ENCODE measurements around the gene FAAP100. TPM values are rescaled to one million over a fixed set of nuclear protein-coding genes. Genes with fewer than 3 reads are reported as not detected.
A peak's percentile ranks its signal among the peaks of the same experiment; 100 is the strongest.

FAAP100 gene, protein sequence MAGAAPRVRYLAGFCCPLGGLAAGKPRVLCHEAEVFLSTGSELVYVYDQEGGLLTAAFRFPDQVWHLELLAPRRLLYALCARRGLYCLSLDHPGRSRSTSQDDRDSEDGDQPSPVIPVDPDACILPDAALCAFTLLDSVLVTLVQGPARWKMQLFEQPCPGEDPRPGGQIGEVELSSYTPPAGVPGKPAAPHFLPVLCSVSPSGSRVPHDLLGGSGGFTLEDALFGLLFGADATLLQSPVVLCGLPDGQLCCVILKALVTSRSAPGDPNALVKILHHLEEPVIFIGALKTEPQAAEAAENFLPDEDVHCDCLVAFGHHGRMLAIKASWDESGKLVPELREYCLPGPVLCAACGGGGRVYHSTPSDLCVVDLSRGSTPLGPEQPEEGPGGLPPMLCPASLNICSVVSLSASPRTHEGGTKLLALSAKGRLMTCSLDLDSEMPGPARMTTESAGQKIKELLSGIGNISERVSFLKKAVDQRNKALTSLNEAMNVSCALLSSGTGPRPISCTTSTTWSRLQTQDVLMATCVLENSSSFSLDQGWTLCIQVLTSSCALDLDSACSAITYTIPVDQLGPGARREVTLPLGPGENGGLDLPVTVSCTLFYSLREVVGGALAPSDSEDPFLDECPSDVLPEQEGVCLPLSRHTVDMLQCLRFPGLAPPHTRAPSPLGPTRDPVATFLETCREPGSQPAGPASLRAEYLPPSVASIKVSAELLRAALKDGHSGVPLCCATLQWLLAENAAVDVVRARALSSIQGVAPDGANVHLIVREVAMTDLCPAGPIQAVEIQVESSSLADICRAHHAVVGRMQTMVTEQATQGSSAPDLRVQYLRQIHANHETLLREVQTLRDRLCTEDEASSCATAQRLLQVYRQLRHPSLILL
- total RNA-seq = 10 to 100 TPM; 52.5 to 55.3 TPM
- 19.2 TPM for polyA plus RNA-seq

DNA sequence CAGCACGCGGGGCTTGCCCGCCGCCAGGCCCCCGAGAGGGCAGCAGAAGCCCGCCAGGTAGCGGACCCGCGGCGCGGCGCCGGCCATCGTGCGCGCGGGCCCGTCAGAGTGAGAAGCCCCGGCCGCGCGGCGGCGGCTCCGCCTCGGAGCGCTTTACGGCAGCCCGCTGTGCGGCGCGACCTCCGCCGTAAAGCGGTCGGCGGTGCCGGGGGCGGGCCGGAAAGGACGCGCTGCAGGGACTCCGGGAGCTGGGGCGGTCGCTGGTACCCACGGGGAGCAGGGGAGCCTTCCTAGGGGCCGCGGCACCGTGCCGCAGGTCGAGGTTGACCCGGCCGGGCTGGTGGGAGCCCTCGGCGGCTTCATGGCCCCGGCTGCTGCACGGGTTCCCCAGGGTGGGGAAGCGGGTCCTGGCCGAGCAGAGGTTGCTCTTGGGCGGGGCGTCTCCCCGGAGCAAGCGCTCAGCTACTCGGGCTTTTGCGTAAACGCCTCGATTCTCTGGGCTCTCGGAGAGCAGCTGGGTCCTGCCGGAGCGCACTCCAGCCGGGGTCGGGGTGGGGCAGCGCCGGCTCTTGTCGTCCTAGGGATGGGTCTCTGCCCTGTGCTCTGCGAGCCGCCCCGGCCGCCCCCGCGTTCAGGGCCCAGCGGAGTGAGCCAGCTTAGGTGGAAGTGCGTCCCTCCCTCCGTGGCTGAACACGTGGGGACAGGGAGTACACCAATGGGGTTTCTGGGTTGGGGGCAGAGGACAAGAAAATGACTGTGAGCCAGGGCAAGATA, at the start of gene FAAP100:
Gene FAAP100, minus strand, starts transcription at position 110 of the 774 bp plus-strand sequence. Its CDS starts 23 bp downstream, at position 87.
- no peaks in the 10 kb centered on the region for H3K9me3 ChIP-seq (ENCODE audit: low read length)
- no peaks in the 10 kb centered on the region for H3K27me3 ChIP-seq (ENCODE audit: insufficient read depth, low read length, poor library complexity, severe bottlenecking)
- H3K4me3 Mint-ChIP-seq = peak within 1 kb of the TSS; percentile 85 to 95 (median 90)
- H3K4me1 Mint-ChIP-seq = peaks cover 30 to 43% (median 32%) of the 10 kb centered on the region in 3 donors
- H3K36me3 ChIP-seq (ENCODE audit: insufficient read depth, low read length) = no peaks in the 10 kb centered on the region
- POLR2A ChIA-PET = interaction anchor here (0.7 to 1.4 kb wide), 7 partner anchors 34 to 330 kb away, joined by 3 to 9 read pairs (median 4); partner anchors contain the start of genes ACTG1, ARL16, CEP131 and HGS
- peaks cover 22% of the 10 kb centered on the region for H3K4me1 ChIP-seq (ENCODE audit: insufficient read depth, low read length)
- H3K27me3 Mint-ChIP-seq = peaks cover 0 to 3% of the 10 kb centered on the region in 2 donors
- H3K27ac ChIP-seq (ENCODE audit: low read depth, low read length) = peak within 1 kb of the TSS; percentile 77
- peak within 1 kb of the TSS; percentile 75 for H3K4me3 ChIP-seq (ENCODE audit: low read length)
- CTCF ChIA-PET = interaction anchor here (0.8 to 2.2 kb wide), 5 partner anchors 34 to 309 kb away, joined by 3 to 16 read pairs (median 3); no protein-coding TSS in a partner anchor
- H3K9me3 Mint-ChIP-seq = no peaks in the 10 kb centered on the region
- DNase-seq = peak; percentile 74 to 88 (median 84)
- peaks cover 0 to 43% (median 2%) of the 10 kb centered on the region in 3 donors for H3K36me3 Mint-ChIP-seq
- H3K27ac Mint-ChIP-seq = peak within 1 kb of the TSS; percentile 82 to 98 (median 94)

DNA sequence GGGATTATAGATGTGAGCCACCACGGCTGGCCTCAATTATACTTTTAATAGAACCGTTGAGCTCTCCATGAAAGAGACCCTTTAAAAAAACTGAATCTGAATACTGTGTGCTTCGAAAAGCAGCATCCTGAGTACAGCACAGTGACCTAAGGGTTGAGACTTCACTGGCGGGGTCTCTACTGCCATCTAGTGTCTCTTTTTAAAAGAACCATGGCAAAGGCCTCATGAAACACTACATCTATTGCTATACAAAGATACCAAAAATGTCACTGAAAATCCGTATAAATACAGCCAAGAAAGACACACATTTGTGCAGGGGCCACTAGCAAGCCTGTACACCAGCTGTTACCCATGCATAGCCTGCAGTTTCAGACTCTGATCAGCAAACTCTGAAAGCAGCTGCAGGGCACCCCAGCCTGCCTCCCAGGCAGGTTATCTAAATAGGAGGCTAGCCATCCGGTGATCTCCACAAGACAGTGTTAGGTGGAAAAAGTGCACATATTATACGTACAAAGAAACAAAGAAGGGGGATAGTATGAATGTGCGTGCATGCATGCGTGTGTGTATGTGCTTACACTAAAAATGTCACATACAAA, 49.5 kb upstream of the FAAP100 start:
- peaks cover 58% of the 10 kb centered on the region for H3K36me3 ChIP-seq (ENCODE audit: insufficient read depth, low read length)
- H3K4me3 ChIP-seq (ENCODE audit: low read length) = no peak overlapping the region
- no peaks in the 10 kb centered on the region for H3K27me3 ChIP-seq (ENCODE audit: insufficient read depth, low read length, poor library complexity, severe bottlenecking)
- Mint-ChIP-seq H3K36me3 (peaks cover 0 to 75% (median 18%) of the 10 kb centered on the region in 3 donors), H3K4me1 (peaks cover 3 to 9% (median 6%) of the 10 kb centered on the region in 3 donors), H3K27me3 (no peaks in the 10 kb centered on the region), H3K9me3 (no peaks in the 10 kb centered on the region), H3K27ac (peak overlapping the region in 3 of 8 donors; percentile 15 to 85 (median 43)), H3K4me3 (no peak overlapping the region)
- H3K4me1 ChIP-seq (ENCODE audit: insufficient read depth, low read length) = no peaks in the 10 kb centered on the region
- no peaks in the 10 kb centered on the region for H3K9me3 ChIP-seq (ENCODE audit: low read length)
- ChIA-PET POLR2A (no interaction called here), CTCF (interaction anchor here (0.8 to 3.6 kb wide), 16 partner anchors 10 to 460 kb away, joined by 3 to 29 read pairs (median 4); partner anchors contain the start of genes NDUFAF8 and TEPSIN)
- DNase-seq = peak in 4 of 5 donors; percentile 14 to 57 (median 50)
- H3K27ac ChIP-seq (ENCODE audit: low read depth, low read length) = no peak overlapping the region

DNA sequence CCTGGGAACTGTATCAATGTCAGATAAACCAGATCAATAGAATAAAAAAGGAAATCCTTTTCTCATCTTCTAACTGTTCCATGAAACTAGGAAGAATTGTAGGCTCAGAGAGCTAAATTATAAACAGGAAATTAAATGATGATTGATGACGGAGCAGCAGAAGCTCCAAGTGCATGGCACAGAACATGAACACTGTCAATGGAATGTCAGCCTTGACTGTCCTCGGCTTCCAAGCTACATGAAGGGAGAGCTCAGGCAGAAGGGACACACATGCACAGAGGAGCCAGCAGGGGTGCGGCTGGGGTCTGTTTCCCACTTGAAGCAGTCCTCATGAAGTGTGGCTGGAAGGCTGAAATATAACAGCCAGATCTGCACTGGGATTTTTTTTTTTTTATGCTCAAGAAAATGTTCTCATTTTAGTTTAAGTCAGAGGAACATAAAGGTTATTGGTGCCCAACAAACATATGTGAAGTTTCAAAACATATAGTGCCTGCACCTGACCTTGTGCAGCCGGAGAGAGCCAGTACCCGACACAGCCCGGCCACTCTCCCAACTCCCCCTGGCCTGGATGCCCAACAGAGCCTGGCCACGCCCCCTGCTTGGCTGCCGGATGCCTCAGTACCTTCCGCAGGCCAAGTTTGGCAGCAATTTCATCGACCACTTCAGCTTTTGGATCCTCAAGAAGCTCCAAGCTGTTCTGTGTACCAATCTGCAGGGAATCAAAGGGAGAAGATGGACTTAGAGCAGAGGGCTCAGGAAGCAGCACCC, 47.8 kb upstream of the FAAP100 start:
- Histone ChIP-seq H3K4me1 (ENCODE audit: insufficient read depth, low read length) (no peaks in the 10 kb centered on the region), H3K27me3 (ENCODE audit: insufficient read depth, low read length, poor library complexity, severe bottlenecking) (no peaks in the 10 kb centered on the region), H3K36me3 (ENCODE audit: insufficient read depth, low read length) (peaks cover 59% of the 10 kb centered on the region), H3K9me3 (ENCODE audit: low read length) (no peaks in the 10 kb centered on the region), H3K27ac (ENCODE audit: low read depth, low read length) (no peak overlapping the region), H3K4me3 (ENCODE audit: low read length) (no peak overlapping the region)
- DNase-seq = no peak
- H3K27ac Mint-ChIP-seq = peak overlapping the region in 1 of 8 donors; percentile 72
- H3K36me3 Mint-ChIP-seq = peaks cover 0 to 75% (median 13%) of the 10 kb centered on the region in 3 donors
- no peaks in the 10 kb centered on the region for H3K9me3 Mint-ChIP-seq
- ChIA-PET CTCF (interaction anchor here (0.9 to 3.6 kb wide), 7 partner anchors 12 to 347 kb away, joined by 3 to 29 read pairs (median 5); no protein-coding TSS in a partner anchor), POLR2A (no interaction called here)
- H3K4me3 Mint-ChIP-seq = no peak overlapping the region
- H3K4me1 Mint-ChIP-seq = peaks cover 3 to 9% (median 6%) of the 10 kb centered on the region in 3 donors
- H3K27me3 Mint-ChIP-seq = no peaks in the 10 kb centered on the region

DNA sequence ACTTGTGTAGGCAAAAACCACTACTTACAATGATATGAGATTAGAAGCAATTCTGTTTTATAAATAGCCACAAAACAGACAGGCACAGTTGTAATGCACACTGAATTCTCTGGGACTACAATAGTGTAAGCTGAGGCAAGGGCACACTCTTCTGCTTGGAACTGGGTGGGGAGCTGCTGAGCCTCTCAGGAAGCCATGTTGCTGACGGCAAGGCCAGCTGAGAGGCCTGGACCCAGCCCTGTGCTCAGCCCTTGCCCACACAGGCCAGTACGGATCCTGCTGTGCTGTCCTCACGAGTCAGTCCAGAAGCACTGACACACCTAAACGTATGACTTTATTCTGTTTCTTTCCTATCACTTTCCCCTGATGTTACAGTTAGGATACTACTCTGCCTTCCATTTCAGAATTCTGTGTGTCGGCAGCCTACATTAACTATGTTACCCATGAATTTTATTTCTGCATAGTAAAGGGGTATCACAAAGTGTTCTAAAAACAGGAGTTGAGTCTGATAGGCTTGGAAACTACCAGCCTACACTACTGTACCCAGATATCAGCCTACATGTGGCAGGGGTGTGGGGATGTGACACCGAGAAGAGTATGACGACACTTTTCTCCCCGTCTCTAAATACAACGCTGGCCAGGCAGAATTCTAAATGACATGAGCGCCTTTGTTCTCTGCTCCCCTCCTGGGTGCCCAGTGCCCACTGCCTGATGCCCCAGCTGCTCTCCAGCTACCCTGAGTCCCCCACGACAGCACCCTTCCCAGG, 41.1 kb upstream of the FAAP100 start:
- Histone ChIP-seq H3K4me3 (ENCODE audit: low read length) (no peak overlapping the region), H3K9me3 (ENCODE audit: low read length) (no peaks in the 10 kb centered on the region), H3K27ac (ENCODE audit: low read depth, low read length) (no peak overlapping the region), H3K4me1 (ENCODE audit: insufficient read depth, low read length) (no peaks in the 10 kb centered on the region), H3K27me3 (ENCODE audit: insufficient read depth, low read length, poor library complexity, severe bottlenecking) (no peaks in the 10 kb centered on the region), H3K36me3 (ENCODE audit: insufficient read depth, low read length) (peaks cover 59% of the 10 kb centered on the region)
- POLR2A ChIA-PET = no interaction called here
- Mint-ChIP-seq H3K4me3 (no peak overlapping the region), H3K4me1 (peaks cover 0 to 3% (median 0%) of the 10 kb centered on the region in 3 donors), H3K36me3 (peaks cover 6 to 77% (median 13%) of the 10 kb centered on the region in 3 donors), H3K9me3 (no peaks in the 10 kb centered on the region), H3K27me3 (no peaks in the 10 kb centered on the region), H3K27ac (no peak overlapping the region)
- DNase-seq = no peak
- CTCF ChIA-PET = no interaction called here

DNA sequence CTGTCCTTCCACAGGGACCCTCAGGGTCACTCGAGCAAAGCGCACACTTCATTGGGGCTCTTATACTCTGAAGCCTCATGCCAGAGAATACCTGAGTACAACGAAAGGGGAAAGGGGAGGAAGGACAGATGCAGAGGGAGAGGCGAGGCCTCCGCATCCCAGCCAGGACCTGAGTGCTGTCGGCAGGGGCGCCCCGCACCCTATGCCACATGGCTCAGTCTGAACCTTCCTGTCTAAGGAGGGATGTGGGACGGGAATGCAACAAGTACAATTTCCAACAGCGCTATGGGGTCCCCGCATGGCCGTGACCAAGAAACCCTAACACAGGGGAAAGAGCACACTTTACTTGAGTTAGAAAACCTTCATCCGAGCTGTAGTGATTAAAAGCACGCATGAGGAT, 39.8 kb upstream of the FAAP100 start:
- H3K9me3 ChIP-seq (ENCODE audit: low read length) = no peaks in the 10 kb centered on the region
- no peak overlapping the region for H3K27ac Mint-ChIP-seq
- H3K27ac ChIP-seq (ENCODE audit: low read depth, low read length) = no peak overlapping the region
- no peaks in the 10 kb centered on the region for H3K9me3 Mint-ChIP-seq
- no peaks in the 10 kb centered on the region for H3K27me3 Mint-ChIP-seq
- H3K27me3 ChIP-seq (ENCODE audit: insufficient read depth, low read length, poor library complexity, severe bottlenecking) = no peaks in the 10 kb centered on the region
- DNase-seq = no peak
- H3K4me3 ChIP-seq (ENCODE audit: low read length) = no peak overlapping the region
- no peaks in the 10 kb centered on the region for H3K4me1 Mint-ChIP-seq
- CTCF ChIA-PET = no interaction called here
- no peaks in the 10 kb centered on the region for H3K4me1 ChIP-seq (ENCODE audit: insufficient read depth, low read length)
- H3K36me3 ChIP-seq (ENCODE audit: insufficient read depth, low read length) = peaks cover 58% of the 10 kb centered on the region
- peaks cover 6 to 78% (median 15%) of the 10 kb centered on the region in 3 donors for H3K36me3 Mint-ChIP-seq
- H3K4me3 Mint-ChIP-seq = no peak overlapping the region
- POLR2A ChIA-PET = no interaction called here

DNA sequence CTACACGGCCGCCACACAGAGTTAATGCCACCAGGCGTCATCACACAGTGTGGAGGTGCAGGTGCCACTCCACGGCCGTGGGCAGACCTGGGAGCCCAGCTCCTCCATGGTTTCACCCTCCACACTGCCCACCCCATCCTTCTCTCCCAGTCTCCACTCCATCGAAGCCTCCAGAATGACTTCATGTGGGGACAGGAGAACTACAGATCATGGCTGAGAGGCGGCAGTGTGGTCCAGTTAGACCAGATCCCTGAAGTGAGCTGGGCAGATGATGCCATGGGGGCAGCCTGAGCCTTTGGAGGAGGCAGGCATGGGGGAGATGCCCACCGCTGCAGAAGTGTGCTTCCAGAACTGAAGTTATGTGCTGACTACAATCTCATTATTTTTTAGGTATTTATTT, 38.0 kb upstream of the FAAP100 start:
- H3K36me3 ChIP-seq (ENCODE audit: insufficient read depth, low read length) = peaks cover 50% of the 10 kb centered on the region
- H3K27me3 ChIP-seq (ENCODE audit: insufficient read depth, low read length, poor library complexity, severe bottlenecking) = no peaks in the 10 kb centered on the region
- no peak overlapping the region for H3K4me3 Mint-ChIP-seq
- no peak for DNase-seq
- H3K9me3 Mint-ChIP-seq = no peaks in the 10 kb centered on the region
- H3K27me3 Mint-ChIP-seq = no peaks in the 10 kb centered on the region
- CTCF ChIA-PET = no interaction called here
- H3K4me3 ChIP-seq (ENCODE audit: low read length) = no peak overlapping the region
- no peaks in the 10 kb centered on the region for H3K9me3 ChIP-seq (ENCODE audit: low read length)
- H3K36me3 Mint-ChIP-seq = peaks cover 10 to 83% (median 18%) of the 10 kb centered on the region in 3 donors
- H3K27ac ChIP-seq (ENCODE audit: low read depth, low read length) = no peak overlapping the region
- POLR2A ChIA-PET = no interaction called here
- no peak overlapping the region for H3K27ac Mint-ChIP-seq
- no peaks in the 10 kb centered on the region for H3K4me1 ChIP-seq (ENCODE audit: insufficient read depth, low read length)
- no peaks in the 10 kb centered on the region for H3K4me1 Mint-ChIP-seq

Data from CD8-positive, alpha-beta memory T cell (primary cell).